Hepatic stellate cell (primary cell): ENCODE data around the gene FAM221A.
"Not testable (repeated sequence)": the region's sequence is repeated elsewhere in the genome, so short reads cannot be mapped to it uniquely, and the experiment has no call there.

Experiments
- DNase-seq: peaks from one replicate; pipeline ENCODE4 v3.0.0; 2011; ENCODE audit warnings: low spot score

The FAM221A gene, protein sequence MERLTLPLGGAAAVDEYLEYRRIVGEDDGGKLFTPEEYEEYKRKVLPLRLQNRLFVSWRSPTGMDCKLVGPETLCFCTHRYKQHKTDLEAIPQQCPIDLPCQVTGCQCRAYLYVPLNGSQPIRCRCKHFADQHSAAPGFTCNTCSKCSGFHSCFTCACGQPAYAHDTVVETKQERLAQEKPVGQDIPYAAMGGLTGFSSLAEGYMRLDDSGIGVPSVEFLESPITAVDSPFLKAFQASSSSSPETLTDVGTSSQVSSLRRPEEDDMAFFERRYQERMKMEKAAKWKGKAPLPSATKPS

DNA sequence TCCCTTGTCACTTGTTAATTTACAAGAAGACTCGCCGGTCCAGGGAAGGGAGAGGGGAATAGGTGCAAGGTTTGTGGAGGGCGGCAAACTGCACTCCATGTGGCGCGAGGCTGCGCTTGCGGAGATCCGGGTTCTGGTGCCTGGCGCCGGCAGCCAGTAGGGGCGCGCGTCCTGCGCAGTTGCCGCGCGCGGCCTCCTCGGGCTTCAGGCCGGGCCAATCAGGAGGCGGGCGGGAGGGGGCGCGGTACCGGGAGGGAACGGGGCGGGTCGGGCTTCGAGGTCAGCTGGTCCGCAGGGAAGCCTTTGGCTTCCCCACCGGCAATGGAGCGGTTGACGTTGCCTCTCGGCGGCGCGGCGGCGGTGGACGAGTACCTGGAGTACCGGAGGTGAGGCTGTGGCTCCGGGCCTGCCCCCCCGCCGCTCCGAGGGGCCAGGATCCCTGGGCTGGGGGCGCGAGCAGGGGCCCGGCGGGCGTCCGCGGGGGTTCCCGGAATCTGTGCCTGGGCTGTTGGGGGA lies at the start of gene FAM221A:
TSS of gene FAM221A (plus strand) at position 302 of the 516 bp plus-strand sequence. CDS start at position 322, 20 bp downstream.
- peak; percentile 74 for DNase-seq

DNA sequence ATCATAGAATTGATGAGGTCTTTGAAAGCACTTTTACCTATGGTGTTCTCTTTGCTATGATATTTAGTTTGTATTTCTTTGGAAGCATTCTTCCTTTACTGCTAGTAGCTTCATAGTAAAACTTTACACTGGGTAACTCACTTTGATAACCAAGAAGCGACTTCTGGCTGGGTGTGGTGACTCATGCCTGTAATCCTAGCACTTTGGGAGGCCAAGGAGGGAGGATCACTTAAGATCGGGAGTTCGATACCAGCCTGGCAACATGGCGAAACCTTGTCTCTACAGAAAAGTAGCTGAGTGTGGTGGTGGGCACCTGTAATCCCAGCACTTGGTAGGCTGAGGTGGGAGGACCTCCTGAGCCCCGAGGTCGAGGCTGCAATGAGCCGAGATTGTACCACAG lies 46.6 kb upstream of the FAM221A start:
- no peak for DNase-seq

DNA sequence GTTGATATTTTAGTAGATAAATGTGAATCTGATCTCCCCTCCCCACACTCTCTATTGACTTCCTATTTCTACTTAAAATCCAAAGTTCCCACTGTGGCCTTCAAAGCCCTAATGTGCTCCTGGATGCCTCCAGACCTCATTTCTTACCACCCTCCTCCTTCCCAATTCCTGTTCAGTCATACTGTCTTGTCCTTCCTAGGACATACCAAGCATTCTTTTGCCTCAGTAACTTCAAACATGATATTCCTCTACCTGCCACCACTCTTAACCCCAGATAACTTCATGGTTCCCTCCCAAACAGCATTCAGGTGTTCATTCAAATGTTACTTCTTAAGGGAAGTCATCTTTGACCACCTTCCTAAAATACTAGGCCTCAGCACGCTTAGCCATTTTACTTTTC lies 34.2 kb upstream of the FAM221A start:
- DNase-seq: no peak

DNA sequence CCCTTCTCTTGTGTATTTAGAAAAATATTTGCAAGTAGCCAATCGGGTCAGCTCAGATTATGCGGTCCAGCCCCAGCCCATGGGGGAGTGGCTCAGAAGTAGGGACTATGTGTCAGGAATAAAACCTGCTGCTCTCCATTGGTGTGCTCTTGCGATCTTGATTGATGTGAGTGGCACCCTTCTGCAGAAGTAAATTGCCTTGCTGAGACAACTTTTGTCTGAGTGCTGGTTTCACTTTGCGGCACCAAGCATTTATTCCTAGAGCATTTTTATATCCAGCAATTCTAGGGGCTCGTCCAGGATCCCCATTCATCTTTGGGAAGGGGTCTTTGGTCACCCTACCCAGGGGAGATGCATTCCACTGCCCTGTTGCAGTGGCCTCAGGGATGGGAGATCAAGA lies 26.1 kb upstream of the FAM221A start:
- DNase-seq: no peak

DNA sequence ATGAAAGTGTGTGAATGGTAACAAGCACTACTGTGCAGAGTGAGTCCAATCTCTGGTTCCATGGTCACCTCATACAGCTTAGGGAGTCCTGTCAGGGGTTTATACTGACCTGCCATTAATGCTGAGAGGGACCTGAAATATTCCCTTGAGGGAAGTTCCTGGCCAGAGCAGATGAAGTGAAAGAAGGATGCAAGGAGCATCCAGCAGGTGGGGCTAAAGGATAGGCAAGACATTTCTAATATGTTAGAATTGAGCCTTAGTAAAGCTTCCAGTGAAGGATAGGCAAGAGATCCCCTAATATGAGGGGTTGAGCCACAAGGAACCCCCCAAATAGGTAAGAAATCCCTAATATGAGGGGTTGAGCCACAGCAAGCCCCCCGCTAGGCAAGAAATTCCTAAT lies 25.5 kb upstream of the FAM221A start:
- no peak for DNase-seq

DNA sequence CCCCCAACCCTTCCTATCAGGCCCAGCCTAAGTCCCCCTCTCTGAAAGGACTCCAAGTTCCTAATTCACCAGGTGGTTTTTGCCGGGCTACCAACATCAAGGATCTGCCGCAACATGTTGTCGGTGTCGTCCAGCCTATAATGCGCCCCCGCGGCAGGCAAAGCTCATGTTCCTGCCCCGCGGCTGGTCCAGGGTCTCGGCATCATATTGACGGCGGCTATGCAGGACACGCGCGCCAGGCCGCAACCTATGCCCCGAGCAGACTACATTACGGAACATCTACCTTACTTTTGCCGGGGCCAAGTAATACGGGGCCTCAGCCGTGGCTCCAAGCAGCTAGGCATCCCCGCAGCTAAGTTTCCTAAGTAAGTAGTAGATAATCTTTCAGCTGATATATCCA lies 24.6 kb upstream of the FAM221A start:
- no peak for DNase-seq

DNA sequence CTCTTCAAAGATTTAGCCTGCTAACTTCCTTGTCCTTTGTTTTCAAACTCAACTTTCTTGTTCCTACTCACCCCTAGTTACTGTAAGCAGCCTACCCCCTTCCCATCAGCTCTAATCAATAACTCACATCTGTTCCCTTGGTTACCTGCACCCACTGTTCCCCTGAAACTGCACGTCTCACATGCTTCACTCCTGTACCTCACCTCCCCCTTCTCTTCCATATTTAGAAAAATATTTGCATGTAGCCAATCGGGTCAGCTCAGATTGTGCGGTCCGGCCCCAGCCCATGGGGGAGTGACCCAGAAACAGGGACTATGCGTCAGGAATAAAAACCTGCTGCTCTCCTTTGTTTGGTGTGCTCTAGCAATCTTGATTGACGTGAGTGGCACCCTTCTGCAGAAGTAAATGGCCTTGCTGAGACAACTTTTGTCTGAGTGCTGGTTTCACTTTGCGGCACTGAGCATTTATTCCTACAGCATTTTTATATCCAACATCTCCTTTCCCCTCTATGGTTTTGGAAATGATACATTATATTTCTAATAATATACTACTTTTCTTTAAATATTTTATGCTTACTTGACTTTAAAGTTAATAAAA lies 21.1 kb upstream of the FAM221A start:
- no peak for DNase-seq

DNA sequence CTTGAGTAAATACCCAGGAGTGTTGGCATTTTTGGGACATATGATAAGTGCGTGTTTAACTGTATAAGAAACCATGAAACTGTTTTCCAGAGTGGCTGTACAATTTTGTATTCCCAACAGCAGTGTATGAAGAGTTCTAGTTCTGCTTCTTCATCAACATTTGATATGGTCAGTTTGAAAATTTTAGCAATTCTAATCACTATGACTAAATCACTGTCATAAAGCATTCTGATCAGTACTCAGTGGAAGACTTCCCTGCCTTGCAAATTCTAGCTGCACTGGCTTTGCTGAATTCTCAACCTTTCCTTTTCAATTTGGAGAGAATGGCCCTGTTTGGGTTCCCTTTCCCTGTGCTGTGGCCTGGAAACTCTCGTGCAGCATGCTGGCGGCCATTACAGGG lies 18.6 kb upstream of the FAM221A start:
- no peak for DNase-seq

DNA sequence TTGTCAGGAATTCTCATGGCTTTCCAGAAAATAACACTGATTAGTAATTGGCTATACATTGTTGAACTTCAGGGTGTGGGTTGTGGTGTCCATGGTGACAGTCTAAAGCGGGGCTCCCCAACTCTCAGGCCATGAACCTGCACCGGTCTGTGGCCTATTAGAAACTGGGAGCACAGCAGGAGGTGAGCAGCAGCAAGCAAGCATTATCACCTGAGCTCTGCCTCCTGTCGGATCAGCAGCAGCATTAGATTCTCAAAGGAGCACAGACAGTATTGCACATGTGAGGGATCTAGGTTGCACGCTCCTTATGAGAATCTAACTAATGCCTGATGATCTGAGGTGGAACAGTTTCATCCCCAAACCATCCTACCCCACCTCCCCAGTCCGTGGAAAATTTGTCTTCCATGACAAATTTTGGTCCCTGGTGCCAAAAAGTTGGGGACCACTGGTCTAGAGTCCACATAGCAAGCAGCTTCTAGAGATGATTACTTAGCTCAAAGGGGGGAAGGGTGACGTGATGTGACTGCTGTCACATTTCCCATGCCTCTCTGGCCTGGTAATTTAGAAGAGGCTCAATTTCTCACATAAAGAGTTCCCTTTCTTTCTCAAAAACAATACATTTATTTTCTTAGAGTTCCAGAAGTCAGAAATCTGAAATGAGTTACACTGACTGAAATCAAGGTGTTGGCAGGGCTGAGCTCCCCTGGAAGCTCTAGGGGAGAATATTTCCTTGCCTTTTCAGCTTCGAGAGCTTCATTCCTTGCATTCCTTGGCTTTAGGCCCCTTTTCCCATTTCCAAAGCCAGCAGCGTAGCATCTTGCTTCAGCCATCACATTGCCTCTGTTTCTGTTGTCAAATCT lies 17.6 kb upstream of the FAM221A start:
- no peak for DNase-seq

DNA sequence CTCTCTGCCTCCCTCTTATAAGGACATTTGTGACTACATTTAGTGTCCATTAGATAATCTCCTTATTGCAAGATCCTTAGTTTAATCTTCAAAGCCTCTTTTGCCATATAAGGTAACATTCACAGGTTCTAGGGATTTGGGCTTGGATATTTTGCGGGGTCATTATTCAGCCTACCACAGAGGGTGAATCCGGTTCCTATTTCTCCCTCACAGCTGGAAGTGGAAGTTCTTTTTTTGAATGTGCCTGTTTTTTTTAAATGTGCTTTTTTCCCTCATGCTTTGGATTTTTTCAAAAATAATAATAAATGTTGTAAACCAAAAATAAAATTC lies 17.1 kb upstream of the FAM221A start:
- no peak for DNase-seq

DNA sequence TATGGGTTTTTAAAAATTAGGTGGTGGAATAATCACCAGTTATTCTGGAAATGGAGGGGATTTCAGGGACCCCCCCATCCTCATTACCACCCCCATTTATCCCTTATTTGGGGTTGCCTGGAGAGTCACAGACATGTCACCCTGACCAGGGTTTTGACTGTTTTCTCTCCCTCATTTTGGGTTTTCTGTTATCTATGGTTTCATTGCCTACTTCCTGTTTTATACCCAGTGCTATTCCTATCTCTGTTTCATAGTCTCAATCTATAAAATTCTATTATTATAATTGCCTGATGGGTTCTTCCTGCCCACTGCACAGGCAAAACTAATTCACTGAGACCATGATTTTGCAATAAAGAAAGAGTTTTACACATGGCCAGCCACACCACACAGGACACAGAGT lies 15.9 kb upstream of the FAM221A start:
- no peak for DNase-seq

DNA sequence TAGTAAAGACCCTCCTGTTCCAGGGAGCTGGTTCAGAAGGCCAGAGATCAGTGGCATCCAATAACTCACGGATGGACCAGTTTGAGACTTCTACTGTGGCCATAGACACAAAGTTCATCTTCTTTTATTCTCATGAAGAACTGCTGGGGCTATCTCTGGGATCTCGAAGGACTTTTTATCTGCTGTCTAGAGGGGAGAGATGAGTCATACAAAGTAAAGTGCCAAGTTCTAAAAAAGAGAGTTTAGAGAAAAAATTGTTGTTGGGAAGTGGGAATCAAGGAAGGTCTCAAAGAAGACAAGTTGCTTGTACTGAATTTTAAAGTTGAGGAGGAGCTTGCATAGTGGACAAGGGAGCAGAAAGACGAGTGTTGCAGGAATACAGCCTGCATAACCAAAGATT lies 8.0 kb upstream of the FAM221A start:
- no peak for DNase-seq

DNA sequence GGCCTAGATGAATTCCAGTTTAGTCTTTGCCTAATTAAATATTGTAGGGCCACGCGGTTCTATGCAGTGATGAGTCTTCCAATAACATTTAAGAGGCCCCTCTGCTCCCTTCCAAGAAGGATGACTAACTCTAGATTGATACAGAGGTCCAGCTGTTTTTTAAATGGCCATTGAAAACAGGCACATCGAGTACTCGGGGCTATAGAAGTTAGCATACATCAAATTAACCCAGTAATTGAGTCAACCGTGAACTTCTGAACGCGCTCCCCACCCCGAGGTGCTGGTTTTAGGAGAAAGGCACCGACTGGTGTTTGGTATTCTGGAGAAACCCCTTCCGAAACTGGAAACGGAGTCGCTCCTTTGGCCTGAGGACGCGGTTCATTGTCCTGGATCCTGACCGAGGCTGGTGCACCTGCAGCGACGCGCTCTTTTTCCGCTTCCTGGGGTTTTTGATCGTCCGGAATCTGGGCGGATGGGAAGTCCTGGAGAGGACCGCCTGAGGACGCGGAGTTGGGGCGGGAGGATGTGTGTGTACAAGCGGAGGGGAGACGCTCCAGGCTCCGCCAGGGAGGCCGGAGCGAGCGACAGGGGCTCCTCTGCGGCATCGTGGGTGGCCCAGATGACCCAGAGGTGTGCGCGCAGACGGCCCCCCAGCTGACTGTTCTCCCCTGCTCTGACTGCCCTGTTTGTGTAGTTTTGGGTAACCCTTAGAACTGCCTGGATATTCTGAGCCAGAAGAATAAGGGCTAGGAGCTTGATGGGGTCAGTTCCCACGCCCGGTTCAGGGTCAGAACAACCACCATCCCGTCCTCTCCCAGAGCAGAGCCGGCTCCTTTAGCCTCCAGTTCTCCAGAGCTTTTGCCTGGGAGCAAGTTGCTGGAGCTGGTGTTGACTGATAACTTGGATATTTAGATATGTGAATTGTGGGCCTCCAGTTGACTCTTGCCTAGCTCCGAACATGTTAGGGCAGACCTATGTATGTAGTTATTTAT lies 711 bp downstream of the FAM221A start:
- DNase-seq: peak; percentile 37

DNA sequence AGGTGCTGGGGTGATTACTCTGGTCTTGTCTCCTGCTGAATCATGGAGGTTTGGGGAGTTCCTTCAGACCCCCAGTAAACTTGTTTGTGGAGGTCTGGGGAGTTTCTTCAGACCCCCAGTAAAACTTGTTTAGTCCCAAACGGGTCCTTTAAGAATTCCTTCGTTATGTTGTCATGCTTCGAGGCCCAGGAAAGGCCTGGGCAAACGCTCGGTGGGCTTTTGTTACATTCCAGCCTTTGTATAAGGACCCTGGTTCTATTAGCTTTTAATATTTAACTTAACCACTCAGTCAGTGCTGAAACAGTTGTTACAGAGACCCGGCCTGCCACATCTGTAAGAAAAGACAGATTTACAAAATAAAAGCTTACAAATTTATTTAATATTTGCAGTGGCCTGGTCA lies 4.0 kb downstream of the FAM221A start:
- DNase-seq: not testable (repeated sequence)

DNA sequence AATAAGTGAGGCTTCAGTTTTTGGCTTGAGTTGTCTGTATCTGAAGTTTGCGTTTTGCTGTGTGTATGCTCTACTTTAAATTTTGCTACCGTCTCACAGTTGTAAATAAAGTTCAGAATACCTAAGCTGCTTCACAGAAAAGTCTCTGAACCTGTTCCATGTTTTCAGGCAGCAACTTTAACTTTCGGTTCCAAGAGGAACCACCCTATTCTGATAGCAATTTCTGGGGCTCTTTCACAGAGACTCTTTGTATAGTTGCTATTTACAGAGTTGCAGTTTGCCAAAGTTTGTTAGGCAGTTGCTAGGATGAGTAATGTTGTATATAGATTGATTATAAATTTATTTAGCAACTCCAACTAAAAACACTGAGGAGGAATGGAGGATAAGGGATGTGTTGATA lies 5.7 kb downstream of the FAM221A start:
- no peak for DNase-seq

DNA sequence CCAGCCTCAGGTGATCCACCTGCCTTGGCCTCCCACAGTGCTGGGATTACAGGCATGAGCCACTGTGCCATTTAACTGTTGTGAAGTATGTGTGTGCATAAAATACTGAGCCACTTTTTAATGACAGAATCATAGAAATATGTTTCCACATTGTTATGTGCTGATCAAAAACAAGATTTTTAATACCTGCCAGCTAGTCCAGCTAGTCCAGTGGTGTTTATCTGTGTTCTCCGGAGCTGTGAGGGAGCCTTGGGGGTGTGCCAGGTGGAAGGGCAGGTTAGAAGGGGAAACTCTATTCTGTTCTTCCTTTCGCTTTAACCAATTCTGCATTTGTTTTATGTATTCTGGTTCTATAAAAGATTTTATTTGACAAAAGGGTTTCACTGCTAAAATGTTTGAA lies 7.0 kb downstream of the FAM221A start:
- no peak for DNase-seq

DNA sequence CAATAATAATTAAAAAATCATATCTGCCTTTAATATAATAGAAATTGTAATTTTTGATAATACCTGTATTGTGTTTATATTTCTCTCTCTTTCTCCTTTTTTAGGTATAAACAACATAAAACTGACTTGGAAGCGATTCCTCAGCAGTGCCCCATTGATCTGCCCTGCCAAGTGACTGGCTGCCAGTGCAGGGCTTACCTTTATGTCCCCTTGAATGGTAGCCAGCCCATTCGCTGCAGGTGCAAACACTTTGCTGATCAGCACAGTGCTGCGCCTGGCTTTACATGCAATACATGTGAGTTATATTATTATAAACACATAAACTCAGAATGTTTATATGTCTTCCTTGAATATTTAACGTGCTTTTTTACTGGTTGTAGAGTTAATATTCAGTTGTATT lies 9.2 kb downstream of the FAM221A start:
- no peak for DNase-seq

DNA sequence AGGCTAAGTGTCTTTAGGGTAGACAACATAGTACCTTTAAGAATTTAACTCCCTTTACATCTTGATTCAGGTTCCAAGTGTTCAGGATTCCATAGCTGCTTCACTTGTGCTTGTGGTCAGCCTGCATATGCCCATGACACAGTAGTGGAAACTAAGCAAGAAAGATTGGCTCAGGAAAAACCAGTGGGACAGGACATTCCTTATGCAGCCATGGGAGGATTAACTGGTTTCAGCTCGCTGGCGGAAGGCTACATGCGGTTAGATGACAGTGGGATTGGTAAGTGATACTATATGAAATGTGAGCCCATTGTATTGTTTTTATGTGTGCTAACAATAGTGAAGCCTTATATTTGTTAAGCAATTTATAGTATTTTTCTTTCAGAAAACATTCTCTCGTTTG lies 11.3 kb downstream of the FAM221A start:
- DNase-seq: no peak

DNA sequence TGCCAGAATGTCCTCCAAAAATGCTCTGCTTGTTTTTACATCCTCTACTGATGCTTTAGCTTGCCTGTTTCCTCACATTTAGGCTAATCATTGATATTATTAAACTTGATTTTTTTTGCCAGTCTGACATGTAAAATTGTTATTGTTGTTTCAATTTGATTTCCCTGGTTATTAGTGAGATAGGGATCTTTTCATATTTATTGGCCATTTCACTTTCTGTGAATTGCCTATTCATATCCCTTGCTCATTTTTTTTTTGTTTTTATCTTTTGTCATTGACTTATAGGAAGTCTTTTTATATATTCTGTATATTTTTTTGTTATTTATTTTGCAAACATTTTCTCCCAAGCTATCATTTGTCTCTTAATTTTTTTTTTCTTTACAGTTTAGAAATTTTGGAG lies 13.2 kb downstream of the FAM221A start:
- no peak for DNase-seq

DNA sequence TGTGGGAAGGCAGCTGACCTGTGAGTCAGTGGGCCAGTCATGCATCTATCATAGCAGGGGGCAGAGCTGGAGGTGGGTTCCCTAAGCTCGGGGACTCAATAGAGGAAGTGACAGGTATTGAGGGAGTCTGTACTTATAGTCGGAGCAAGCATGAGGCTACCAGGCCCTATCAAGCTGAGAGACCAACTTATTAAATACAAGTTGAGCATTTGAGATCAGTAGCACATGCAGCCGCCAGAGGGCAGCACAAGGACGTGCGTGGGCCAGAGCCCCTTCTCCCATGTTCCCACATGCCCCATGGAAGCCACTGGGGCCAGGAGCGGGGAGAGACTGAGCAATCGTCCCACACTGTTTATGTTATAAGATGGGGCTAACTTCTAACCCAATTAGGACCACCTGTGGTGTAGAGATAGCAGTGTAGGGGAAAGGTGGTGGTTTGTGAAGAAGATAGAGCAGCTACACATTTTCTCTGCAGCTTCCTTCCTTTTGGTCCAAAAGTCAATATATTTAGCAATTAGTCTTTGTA lies 17.0 kb downstream of the FAM221A start:
- peak; percentile 50 for DNase-seq

DNA sequence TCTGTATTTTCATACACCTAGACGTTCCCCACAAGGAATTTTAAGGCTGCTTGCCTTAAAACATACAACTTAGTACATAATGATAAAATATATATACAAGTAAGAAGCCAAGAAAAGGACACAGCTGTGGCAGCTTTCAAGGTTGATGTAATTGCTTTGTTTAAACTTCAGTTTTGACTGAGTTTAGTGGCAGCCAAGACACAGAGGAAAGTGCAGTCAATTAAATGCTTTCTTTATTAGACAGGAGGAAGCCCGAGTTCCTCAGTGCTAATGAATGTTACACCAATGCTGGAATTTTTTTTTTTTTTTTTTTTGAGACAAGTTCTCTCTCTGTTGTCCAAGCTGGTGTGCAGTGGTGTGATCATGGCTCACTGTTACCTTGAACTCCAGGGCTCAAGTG lies 18.8 kb downstream of the FAM221A start:
- DNase-seq: no peak

DNA sequence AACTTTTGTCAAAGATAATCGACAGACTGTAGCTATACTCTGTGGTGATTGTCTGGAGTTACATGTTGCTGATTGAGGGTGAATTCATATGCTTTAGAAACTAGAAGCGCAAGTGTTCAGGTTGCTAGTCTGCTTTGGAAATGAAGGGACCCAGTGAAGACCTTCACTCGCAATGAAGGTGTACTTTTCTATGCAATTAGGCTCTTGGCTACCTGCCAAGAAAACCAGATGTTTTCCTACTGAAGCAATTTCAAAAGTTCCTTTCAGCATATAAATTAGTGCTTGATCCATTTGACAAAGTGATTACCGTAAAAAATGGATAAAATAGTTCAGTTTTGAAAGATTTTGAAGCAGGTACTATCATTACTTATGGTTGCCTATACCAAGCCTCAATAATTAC lies 20.0 kb downstream of the FAM221A start:
- no peak for DNase-seq
